ENCODE results near the gene CCNL2. TPM values are rescaled to one million over a fixed set of nuclear protein-coding genes. Genes with fewer than 3 reads are reported as not detected.

CCNL2 gene
- total and polyA plus RNA-seq, 2 of the 13 experiments (the other 11 are each of a cell fraction or from before 2014, with no cell fraction given): 105 to 340 TPM

DNA sequence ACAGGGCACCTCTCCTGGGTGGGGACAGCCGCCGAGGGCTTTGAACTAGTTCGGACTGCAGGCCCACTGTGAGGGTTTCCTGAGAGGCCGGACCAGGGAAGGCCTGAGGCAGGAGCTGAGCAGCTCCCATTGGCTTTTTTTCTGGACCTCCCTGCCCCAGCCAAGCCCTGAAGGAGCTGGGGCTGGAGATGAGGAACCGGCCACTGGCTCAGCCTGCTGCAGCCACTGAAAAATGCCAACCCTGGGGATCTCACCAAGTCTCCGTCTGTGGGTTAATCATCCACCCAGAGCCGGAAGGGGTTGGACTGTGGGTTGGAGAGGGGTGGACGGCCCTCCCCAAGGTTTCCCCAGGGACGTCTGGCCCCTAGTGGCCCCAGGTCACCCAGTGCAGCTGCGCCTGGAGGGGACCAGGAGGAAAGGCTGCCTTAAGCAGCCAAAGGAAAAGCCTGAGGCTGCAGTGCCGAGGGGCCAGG is 38.8 kb upstream of the CCNL2 start (continued):
- TF ChIP-seq HBP1 (CRISPR knock-in tag; IDR thresholded peaks at IDR 0.05; ENCODE audit: low read depth): 0 out of 2 replicates have a peak, but pooled peaks have one; percentile 25
- no peak for TF ChIP-seq ZNF441 (CRISPR knock-in tag; IDR thresholded peaks at IDR 0.05; ENCODE audit: borderline replicate concordance)
- no peak for TF ChIP-seq ZNF260 (CRISPR knock-in tag; IDR thresholded peaks at IDR 0.05; ENCODE audit: borderline replicate concordance, low read depth)
- TF ChIP-seq ZNF484 (CRISPR knock-in tag; IDR thresholded peaks at IDR 0.05; ENCODE audit: borderline replicate concordance, low read depth): no peak
- no peak for TF ChIP-seq SIN3B (IDR thresholded peaks at IDR 0.05; ENCODE audit: low read length)
- no peak for TF ChIP-seq ZNF672 (CRISPR knock-in tag; IDR thresholded peaks at IDR 0.05)
- 0 out of 2 replicates have a peak, but pooled peaks have one; percentile 42 for TF ChIP-seq ZFX (CRISPR knock-in tag; IDR thresholded peaks at IDR 0.05; ENCODE audit: low read depth)
- TF ChIP-seq, protein P1, sequence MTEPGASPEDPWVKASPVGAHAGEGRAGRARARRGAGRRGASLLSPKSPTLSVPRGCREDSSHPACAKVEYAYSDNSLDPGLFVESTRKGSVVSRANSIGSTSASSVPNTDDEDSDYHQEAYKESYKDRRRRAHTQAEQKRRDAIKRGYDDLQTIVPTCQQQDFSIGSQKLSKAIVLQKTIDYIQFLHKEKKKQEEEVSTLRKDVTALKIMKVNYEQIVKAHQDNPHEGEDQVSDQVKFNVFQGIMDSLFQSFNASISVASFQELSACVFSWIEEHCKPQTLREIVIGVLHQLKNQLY (CRISPR knock-in tag; IDR thresholded peaks at IDR 0.05): no peak
- no peak for TF ChIP-seq RORA (CRISPR knock-in tag; IDR thresholded peaks at IDR 0.05)
- TF ChIP-seq ZMAT3 (CRISPR knock-in tag; conservative IDR thresholded peaks at IDR 0.05): no peak
- TF ChIP-seq, protein P2, sequence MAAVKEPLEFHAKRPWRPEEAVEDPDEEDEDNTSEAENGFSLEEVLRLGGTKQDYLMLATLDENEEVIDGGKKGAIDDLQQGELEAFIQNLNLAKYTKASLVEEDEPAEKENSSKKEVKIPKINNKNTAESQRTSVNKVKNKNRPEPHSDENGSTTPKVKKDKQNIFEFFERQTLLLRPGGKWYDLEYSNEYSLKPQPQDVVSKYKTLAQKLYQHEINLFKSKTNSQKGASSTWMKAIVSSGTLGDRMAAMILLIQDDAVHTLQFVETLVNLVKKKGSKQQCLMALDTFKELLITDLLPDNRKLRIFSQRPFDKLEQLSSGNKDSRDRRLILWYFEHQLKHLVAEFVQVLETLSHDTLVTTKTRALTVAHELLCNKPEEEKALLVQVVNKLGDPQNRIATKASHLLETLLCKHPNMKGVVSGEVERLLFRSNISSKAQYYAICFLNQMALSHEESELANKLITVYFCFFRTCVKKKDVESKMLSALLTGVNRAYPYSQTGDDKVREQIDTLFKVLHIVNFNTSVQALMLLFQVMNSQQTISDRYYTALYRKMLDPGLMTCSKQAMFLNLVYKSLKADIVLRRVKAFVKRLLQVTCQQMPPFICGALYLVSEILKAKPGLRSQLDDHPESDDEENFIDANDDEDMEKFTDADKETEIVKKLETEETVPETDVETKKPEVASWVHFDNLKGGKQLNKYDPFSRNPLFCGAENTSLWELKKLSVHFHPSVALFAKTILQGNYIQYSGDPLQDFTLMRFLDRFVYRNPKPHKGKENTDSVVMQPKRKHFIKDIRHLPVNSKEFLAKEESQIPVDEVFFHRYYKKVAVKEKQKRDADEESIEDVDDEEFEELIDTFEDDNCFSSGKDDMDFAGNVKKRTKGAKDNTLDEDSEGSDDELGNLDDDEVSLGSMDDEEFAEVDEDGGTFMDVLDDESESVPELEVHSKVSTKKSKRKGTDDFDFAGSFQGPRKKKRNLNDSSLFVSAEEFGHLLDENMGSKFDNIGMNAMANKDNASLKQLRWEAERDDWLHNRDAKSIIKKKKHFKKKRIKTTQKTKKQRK (IDR thresholded peaks at IDR 0.05; ENCODE audit: low read length): no peak
- TF ChIP-seq, protein P3, sequence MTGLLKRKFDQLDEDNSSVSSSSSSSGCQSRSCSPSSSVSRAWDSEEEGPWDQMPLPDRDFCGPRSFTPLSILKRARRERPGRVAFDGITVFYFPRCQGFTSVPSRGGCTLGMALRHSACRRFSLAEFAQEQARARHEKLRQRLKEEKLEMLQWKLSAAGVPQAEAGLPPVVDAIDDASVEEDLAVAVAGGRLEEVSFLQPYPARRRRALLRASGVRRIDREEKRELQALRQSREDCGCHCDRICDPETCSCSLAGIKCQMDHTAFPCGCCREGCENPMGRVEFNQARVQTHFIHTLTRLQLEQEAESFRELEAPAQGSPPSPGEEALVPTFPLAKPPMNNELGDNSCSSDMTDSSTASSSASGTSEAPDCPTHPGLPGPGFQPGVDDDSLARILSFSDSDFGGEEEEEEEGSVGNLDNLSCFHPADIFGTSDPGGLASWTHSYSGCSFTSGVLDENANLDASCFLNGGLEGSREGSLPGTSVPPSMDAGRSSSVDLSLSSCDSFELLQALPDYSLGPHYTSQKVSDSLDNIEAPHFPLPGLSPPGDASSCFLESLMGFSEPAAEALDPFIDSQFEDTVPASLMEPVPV (CRISPR knock-in tag; IDR thresholded peaks at IDR 0.05): no peak
- no peak for TF ChIP-seq SOX13 (IDR thresholded peaks at IDR 0.05)
- peak in 1 of 2 experiments; percentile 52; a peak in 1 of 4 replicates for TF ChIP-seq SOX13 (CRISPR knock-in tag; conservative IDR thresholded peaks at IDR 0.05 in 1 of 2, IDR thresholded peaks at IDR 0.05 in 1 of 2)
- TF ChIP-seq ZNF432 (CRISPR knock-in tag; IDR thresholded peaks at IDR 0.05; ENCODE audit: borderline replicate concordance): no peak
- TF ChIP-seq, protein P4, sequence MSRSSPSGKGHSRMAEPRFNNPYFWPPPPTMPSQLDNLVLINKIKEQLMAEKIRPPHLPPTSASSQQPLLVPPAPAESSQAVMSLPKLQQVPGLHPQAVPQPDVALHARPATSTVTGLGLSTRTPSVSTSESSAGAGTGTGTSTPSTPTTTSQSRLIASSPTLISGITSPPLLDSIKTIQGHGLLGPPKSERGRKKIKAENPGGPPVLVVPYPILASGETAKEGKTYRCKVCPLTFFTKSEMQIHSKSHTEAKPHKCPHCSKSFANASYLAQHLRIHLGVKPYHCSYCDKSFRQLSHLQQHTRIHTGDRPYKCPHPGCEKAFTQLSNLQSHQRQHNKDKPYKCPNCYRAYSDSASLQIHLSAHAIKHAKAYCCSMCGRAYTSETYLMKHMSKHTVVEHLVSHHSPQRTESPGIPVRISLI (CRISPR knock-in tag; IDR thresholded peaks at IDR 0.05; ENCODE audit: borderline replicate concordance): no peak
- TF ChIP-seq MLLT10 (CRISPR knock-in tag; IDR thresholded peaks at IDR 0.05): no peak
- no peak for TF ChIP-seq SMAD9 (CRISPR knock-in tag; IDR thresholded peaks at IDR 0.05)
